Measurements from ENCODE around the gene INS. TPM values are rescaled to one million over a fixed set of nuclear protein-coding genes. Genes with fewer than 3 reads are reported as not detected.

Gene INS
- total and polyA plus RNA-seq, 2 of the 13 experiments (the other 11 are each of a cell fraction or from before 2014, with no cell fraction given): not detected

DNA sequence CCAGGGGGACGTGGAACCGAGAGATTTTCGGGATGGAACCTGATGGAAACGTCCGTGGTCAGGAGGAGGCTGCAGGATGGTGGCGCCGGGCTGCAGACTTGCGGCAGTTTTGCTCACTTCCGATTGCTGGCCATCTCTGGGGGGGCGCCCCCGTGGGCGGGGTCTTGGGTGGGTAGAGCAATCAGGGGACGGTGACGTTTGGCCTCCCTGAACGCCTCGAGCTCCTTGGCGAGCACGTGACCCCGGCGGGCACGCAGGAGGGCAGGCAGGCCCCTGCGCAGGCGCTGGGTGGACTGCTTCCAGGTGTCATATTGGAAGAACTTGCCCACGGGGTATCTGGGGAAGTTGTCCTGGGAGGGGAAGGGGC, 28.2 kb downstream of the INS start (continued):
- TF ChIP-seq RFXAP (CRISPR knock-in tag; IDR thresholded peaks at IDR 0.05; ENCODE audit: borderline replicate concordance): peak; percentile 60; the same call in 1 of the 2 replicates
- TF ChIP-seq SAP130 (CRISPR knock-in tag; IDR thresholded peaks at IDR 0.05; ENCODE audit: low read depth): no peak
- no peak for TF ChIP-seq NFE2 (CRISPR knock-in tag; IDR thresholded peaks at IDR 0.05)
- TF ChIP-seq, protein P1, sequence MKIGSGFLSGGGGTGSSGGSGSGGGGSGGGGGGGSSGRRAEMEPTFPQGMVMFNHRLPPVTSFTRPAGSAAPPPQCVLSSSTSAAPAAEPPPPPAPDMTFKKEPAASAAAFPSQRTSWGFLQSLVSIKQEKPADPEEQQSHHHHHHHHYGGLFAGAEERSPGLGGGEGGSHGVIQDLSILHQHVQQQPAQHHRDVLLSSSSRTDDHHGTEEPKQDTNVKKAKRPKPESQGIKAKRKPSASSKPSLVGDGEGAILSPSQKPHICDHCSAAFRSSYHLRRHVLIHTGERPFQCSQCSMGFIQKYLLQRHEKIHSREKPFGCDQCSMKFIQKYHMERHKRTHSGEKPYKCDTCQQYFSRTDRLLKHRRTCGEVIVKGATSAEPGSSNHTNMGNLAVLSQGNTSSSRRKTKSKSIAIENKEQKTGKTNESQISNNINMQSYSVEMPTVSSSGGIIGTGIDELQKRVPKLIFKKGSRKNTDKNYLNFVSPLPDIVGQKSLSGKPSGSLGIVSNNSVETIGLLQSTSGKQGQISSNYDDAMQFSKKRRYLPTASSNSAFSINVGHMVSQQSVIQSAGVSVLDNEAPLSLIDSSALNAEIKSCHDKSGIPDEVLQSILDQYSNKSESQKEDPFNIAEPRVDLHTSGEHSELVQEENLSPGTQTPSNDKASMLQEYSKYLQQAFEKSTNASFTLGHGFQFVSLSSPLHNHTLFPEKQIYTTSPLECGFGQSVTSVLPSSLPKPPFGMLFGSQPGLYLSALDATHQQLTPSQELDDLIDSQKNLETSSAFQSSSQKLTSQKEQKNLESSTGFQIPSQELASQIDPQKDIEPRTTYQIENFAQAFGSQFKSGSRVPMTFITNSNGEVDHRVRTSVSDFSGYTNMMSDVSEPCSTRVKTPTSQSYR (CRISPR knock-in tag; IDR thresholded peaks at IDR 0.05; ENCODE audit: borderline replicate concordance): no peak
- 0 out of 2 replicates have a peak, but pooled peaks have one; percentile 60 for TF ChIP-seq ZSCAN12 (CRISPR knock-in tag; IDR thresholded peaks at IDR 0.05)
- TF ChIP-seq RFX1 (IDR thresholded peaks at IDR 0.05): no peak
- no peak for TF ChIP-seq CBX1 (IDR thresholded peaks at IDR 0.05; ENCODE audit: low read depth)
- TF ChIP-seq, protein P2, sequence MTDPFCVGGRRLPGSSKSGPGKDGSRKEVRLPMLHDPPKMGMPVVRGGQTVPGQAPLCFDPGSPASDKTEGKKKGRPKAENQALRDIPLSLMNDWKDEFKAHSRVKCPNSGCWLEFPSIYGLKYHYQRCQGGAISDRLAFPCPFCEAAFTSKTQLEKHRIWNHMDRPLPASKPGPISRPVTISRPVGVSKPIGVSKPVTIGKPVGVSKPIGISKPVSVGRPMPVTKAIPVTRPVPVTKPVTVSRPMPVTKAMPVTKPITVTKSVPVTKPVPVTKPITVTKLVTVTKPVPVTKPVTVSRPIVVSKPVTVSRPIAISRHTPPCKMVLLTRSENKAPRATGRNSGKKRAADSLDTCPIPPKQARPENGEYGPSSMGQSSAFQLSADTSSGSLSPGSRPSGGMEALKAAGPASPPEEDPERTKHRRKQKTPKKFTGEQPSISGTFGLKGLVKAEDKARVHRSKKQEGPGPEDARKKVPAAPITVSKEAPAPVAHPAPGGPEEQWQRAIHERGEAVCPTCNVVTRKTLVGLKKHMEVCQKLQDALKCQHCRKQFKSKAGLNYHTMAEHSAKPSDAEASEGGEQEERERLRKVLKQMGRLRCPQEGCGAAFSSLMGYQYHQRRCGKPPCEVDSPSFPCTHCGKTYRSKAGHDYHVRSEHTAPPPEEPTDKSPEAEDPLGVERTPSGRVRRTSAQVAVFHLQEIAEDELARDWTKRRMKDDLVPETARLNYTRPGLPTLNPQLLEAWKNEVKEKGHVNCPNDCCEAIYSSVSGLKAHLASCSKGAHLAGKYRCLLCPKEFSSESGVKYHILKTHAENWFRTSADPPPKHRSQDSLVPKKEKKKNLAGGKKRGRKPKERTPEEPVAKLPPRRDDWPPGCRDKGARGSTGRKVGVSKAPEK (CRISPR knock-in tag; IDR thresholded peaks at IDR 0.05; ENCODE audit: borderline replicate concordance): peak; percentile 83; the same call in 1 of the 2 replicates
- no peak for TF ChIP-seq ZNF644 (CRISPR knock-in tag; IDR thresholded peaks at IDR 0.05; ENCODE audit: low read depth)
- TF ChIP-seq ZSCAN31 (CRISPR knock-in tag; IDR thresholded peaks at IDR 0.05; ENCODE audit: low read depth): no peak
- TF ChIP-seq ZC3H13 (CRISPR knock-in tag; IDR thresholded peaks at IDR 0.05): peak; percentile 15; the same call in 1 of the 2 replicates
- TF ChIP-seq, protein P3, sequence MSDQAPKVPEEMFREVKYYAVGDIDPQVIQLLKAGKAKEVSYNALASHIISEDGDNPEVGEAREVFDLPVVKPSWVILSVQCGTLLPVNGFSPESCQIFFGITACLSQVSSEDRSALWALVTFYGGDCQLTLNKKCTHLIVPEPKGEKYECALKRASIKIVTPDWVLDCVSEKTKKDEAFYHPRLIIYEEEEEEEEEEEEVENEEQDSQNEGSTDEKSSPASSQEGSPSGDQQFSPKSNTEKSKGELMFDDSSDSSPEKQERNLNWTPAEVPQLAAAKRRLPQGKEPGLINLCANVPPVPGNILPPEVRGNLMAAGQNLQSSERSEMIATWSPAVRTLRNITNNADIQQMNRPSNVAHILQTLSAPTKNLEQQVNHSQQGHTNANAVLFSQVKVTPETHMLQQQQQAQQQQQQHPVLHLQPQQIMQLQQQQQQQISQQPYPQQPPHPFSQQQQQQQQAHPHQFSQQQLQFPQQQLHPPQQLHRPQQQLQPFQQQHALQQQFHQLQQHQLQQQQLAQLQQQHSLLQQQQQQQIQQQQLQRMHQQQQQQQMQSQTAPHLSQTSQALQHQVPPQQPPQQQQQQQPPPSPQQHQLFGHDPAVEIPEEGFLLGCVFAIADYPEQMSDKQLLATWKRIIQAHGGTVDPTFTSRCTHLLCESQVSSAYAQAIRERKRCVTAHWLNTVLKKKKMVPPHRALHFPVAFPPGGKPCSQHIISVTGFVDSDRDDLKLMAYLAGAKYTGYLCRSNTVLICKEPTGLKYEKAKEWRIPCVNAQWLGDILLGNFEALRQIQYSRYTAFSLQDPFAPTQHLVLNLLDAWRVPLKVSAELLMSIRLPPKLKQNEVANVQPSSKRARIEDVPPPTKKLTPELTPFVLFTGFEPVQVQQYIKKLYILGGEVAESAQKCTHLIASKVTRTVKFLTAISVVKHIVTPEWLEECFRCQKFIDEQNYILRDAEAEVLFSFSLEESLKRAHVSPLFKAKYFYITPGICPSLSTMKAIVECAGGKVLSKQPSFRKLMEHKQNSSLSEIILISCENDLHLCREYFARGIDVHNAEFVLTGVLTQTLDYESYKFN (CRISPR knock-in tag; conservative IDR thresholded peaks at IDR 0.05): no peak
- TF ChIP-seq ZNF776 (CRISPR knock-in tag; IDR thresholded peaks at IDR 0.05): no peak
- TF ChIP-seq SNAPC2 (CRISPR knock-in tag; IDR thresholded peaks at IDR 0.05): no peak
- TF ChIP-seq DR1 (CRISPR knock-in tag; IDR thresholded peaks at IDR 0.05): 0 out of 2 replicates have a peak, but pooled peaks have one; percentile 16
- TF ChIP-seq MEIS2 (CRISPR knock-in tag; IDR thresholded peaks at IDR 0.05): no peak
- no peak for TF ChIP-seq ZNF598 (CRISPR knock-in tag; IDR thresholded peaks at IDR 0.05; ENCODE audit: borderline replicate concordance)
- TF ChIP-seq, protein P4, sequence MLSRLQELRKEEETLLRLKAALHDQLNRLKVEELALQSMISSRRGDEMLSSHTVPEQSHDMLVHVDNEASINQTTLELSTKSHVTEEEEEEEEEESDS (CRISPR knock-in tag; IDR thresholded peaks at IDR 0.05; ENCODE audit: borderline replicate concordance): no peak

Data from HepG2 (cell line).